SJCRH30 (cell line): ENCODE results near the gene PTPRA. TPM values are rescaled to one million over a fixed set of nuclear protein-coding genes. Genes with fewer than 3 reads are reported as not detected.
"Not testable (repeated sequence)": the region's sequence is repeated elsewhere in the genome, so short reads cannot be mapped to it uniquely, and the experiment has no call there.

Source experiments
- DNase-seq, 2 experiments: peaks; one replicate each; pipeline ENCODE4 v3.0.0-alpha.2; 2015 to 2020
- H3K27ac ChIP-seq: fragments of 250-450 bp; sonication (Bioruptor Pico); 2 replicates; pipeline ENCODE4 v1.5.1; 2020; ENCODE audit warnings: mild to moderate bottlenecking, moderate library complexity
- H3K27me3 ChIP-seq: fragments of 250-450 bp; sonication (Bioruptor Pico); 2 replicates; pipeline ENCODE4 v1.5.1; 2020; ENCODE audit warnings: mild to moderate bottlenecking, moderate library complexity
- H3K36me3 ChIP-seq: fragments of 250-450 bp; sonication (Bioruptor Pico); 2 replicates; pipeline ENCODE4 v1.5.1; 2020; ENCODE audit warnings: mild to moderate bottlenecking, moderate library complexity
- H3K4me1 ChIP-seq: fragments of 250-450 bp; sonication (Bioruptor Pico); 2 replicates; pipeline ENCODE4 v1.5.1; 2020; ENCODE audit warnings: mild to moderate bottlenecking, moderate library complexity
- H3K4me3 ChIP-seq: fragments of 250-450 bp; sonication (Bioruptor Pico); 2 replicates; pipeline ENCODE4 v1.5.1; 2020; ENCODE audit warnings: mild to moderate bottlenecking, moderate library complexity
- H3K9me3 ChIP-seq: fragments of 250-450 bp; sonication (Bioruptor Pico); replicated peaks from 2 replicates; pipeline ENCODE4 v1.5.1; 2020; ENCODE audit warnings: mild to moderate bottlenecking, moderate library complexity
- total RNA-seq: library from RNA; depleted of rRNA; stranded (reverse); fragments of >200 nt; shearing (Covaris generic); gene quantifications from 2 replicates; pipeline ENCODE4 v1.2.3, GENCODE V29; 2014

The PTPRA gene
- total RNA-seq, 1 experiment from 2014 or later: 44.4 TPM

GRCh38 chr20:3064119-3064518 is 190.8 kb downstream of the PTPRA start:
- not testable (repeated sequence) for H3K27me3 ChIP-seq, H3K36me3 ChIP-seq, DNase-seq, H3K27ac ChIP-seq, H3K9me3 ChIP-seq, H3K4me1 ChIP-seq, H3K4me3 ChIP-seq

- H3K9me3 ChIP-seq: no peaks in the 10 kb centered on the region
- no peak for DNase-seq
- no peaks in the 10 kb centered on the region for H3K36me3 ChIP-seq
- 0 out of 2 replicates have a peak, but pooled peaks cover 2% of the 10 kb centered on the region for H3K4me1 ChIP-seq
- no peaks in the 10 kb centered on the region for H3K27me3 ChIP-seq
- no peak overlapping the region for H3K4me3 ChIP-seq
- no peak overlapping the region for H3K27ac ChIP-seq
These were observed 194.1 kb downstream of the PTPRA start for GRCh38 chr20:3067139-3068014.

GRCh38 chr20:3068075-3068474 is 194.8 kb downstream of the PTPRA start:
- H3K36me3 ChIP-seq: no peaks in the 10 kb centered on the region
- H3K4me1 ChIP-seq: 0 out of 2 replicates have a peak, but pooled peaks cover 2% of the 10 kb centered on the region
- no peak overlapping the region for H3K4me3 ChIP-seq
- no peaks in the 10 kb centered on the region for H3K27me3 ChIP-seq
- H3K27ac ChIP-seq: no peak overlapping the region
- peak in 1 of 2 experiments; percentile 32 for DNase-seq
- no peaks in the 10 kb centered on the region for H3K9me3 ChIP-seq

GRCh38 chr20:3068986-3069900 is 196.0 kb downstream of the PTPRA start:
- H3K9me3 ChIP-seq: no peaks in the 10 kb centered on the region
- no peak overlapping the region for H3K4me3 ChIP-seq
- H3K27me3 ChIP-seq: no peaks in the 10 kb centered on the region
- H3K27ac ChIP-seq: no peak overlapping the region
- DNase-seq: no peak
- H3K36me3 ChIP-seq: no peaks in the 10 kb centered on the region
- H3K4me1 ChIP-seq: 0 out of 2 replicates have a peak, but pooled peaks cover 2% of the 10 kb centered on the region

- Histone ChIP-seq H3K9me3 (no peaks in the 10 kb centered on the region), H3K27me3 (no peaks in the 10 kb centered on the region), H3K36me3 (no peaks in the 10 kb centered on the region), H3K27ac (no peak overlapping the region), H3K4me1 (0 out of 2 replicates have a peak, but pooled peaks cover 2% of the 10 kb centered on the region), H3K4me3 (no peak overlapping the region)
- DNase-seq: no peak
These were observed 197.4 kb downstream of the PTPRA start for GRCh38 chr20:3070725-3071124.

GRCh38 chr20:3071266-3071609 is 198.0 kb downstream of the PTPRA start:
- H3K27ac ChIP-seq: no peak overlapping the region
- H3K27me3 ChIP-seq: no peaks in the 10 kb centered on the region
- H3K36me3 ChIP-seq: no peaks in the 10 kb centered on the region
- H3K4me3 ChIP-seq: no peak overlapping the region
- H3K9me3 ChIP-seq: no peaks in the 10 kb centered on the region
- DNase-seq: no peak
- H3K4me1 ChIP-seq: 0 out of 2 replicates have a peak, but pooled peaks cover 2% of the 10 kb centered on the region

- Histone ChIP-seq H3K9me3 (no peaks in the 10 kb centered on the region), H3K4me1 (0 out of 2 replicates have a peak, but pooled peaks cover 2% of the 10 kb centered on the region), H3K4me3 (no peak within 1 kb of the TSS), H3K27ac (no peak within 1 kb of the TSS), H3K36me3 (no peaks in the 10 kb centered on the region), H3K27me3 (no peaks in the 10 kb centered on the region)
- DNase-seq: no peak
These were observed 198.6 kb downstream of the PTPRA start, which contains the start of gene OXT for GRCh38 chr20:3071610-3072529. Gene OXT (plus strand): TSS chr20:3071620. CDS start chr20:3071656, 36 bp downstream.

- no peak overlapping the region for H3K4me3 ChIP-seq
- no peak for DNase-seq
These were observed 199.4 kb downstream of the PTPRA start for GRCh38 chr20:3072530-3073250.

GRCh38 chr20:3073251-3073643 is 200.0 kb downstream of the PTPRA start:
- H3K4me1 ChIP-seq, H3K4me3 ChIP-seq, H3K36me3 ChIP-seq, H3K9me3 ChIP-seq, H3K27me3 ChIP-seq, H3K27ac ChIP-seq, DNase-seq: not testable (repeated sequence)

More at GRCh38 chr20:3072530-3073250, 199.4 kb downstream of the PTPRA start:
- H3K4me1 ChIP-seq: 0 out of 2 replicates have a peak, but pooled peaks cover 2% of the 10 kb centered on the region
- no peaks in the 10 kb centered on the region for H3K36me3 ChIP-seq
- H3K9me3 ChIP-seq: no peaks in the 10 kb centered on the region
- H3K27ac ChIP-seq: no peak overlapping the region
- H3K27me3 ChIP-seq: no peaks in the 10 kb centered on the region

- no peak overlapping the region for H3K27ac ChIP-seq
- no peak overlapping the region for H3K4me3 ChIP-seq
- no peaks in the 10 kb centered on the region for H3K4me1 ChIP-seq
- H3K36me3 ChIP-seq: no peaks in the 10 kb centered on the region
- H3K27me3 ChIP-seq: no peaks in the 10 kb centered on the region
- no peaks in the 10 kb centered on the region for H3K9me3 ChIP-seq
- DNase-seq: no peak
These were observed 201.5 kb downstream of the PTPRA start for GRCh38 chr20:3074812-3075211.

GRCh38 chr20:3075315-3075714 is 202.0 kb downstream of the PTPRA start:
- not testable (repeated sequence) for H3K27me3 ChIP-seq, DNase-seq, H3K4me1 ChIP-seq, H3K36me3 ChIP-seq, H3K27ac ChIP-seq, H3K9me3 ChIP-seq, H3K4me3 ChIP-seq

GRCh38 chr20:3077618-3078134 is 204.4 kb downstream of the PTPRA start:
- H3K4me3 ChIP-seq: no peak overlapping the region
- H3K9me3 ChIP-seq: no peaks in the 10 kb centered on the region
- DNase-seq: no peak
- no peaks in the 10 kb centered on the region for H3K4me1 ChIP-seq
- H3K27me3 ChIP-seq: no peaks in the 10 kb centered on the region
- H3K27ac ChIP-seq: no peak overlapping the region
- H3K36me3 ChIP-seq: no peaks in the 10 kb centered on the region

GRCh38 chr20:3080939-3081388 is 207.7 kb downstream of the PTPRA start:
- Histone ChIP-seq H3K9me3 (no peaks in the 10 kb centered on the region), H3K36me3 (no peaks in the 10 kb centered on the region), H3K27me3 (no peaks in the 10 kb centered on the region), H3K4me3 (no peak overlapping the region), H3K4me1 (no peaks in the 10 kb centered on the region), H3K27ac (no peak overlapping the region)
- DNase-seq: no peak
